ENCODE measurements around the gene PRR23B.

The PRR23B gene

GRCh38 chr3:139006051-139006716 lies 14.5 kb downstream of the PRR23B start, which contains the start of gene PRR23A:
Gene PRR23A (minus strand): TSS chr3:139006268. CDS start chr3:139006268, 0 bp downstream.
- intact Hi-C loops (cut with DNase I; ENCODE audit: low total_unique reads) = no loop called here
- Histone ChIP-seq H3K27ac (no peak within 1 kb of the TSS), H3K4me3 (no peak within 1 kb of the TSS), H3K9me3 (peaks cover 0 to 13% (median 7%) of the 10 kb centered on the region in 3 donors), H3K27me3 (no peaks in the 10 kb centered on the region), H3K4me1 (no peaks in the 10 kb centered on the region), H3K36me3 (no peaks in the 10 kb centered on the region)
- no peak for DNase-seq
- TF ChIP-seq CTCF (IDR thresholded peaks at IDR 0.05) = no peak

GRCh38 chr3:139005356-139005993 lies 15.3 kb downstream of the PRR23B start:
- Histone ChIP-seq H3K4me1 (no peaks in the 10 kb centered on the region), H3K36me3 (no peaks in the 10 kb centered on the region), H3K27me3 (no peaks in the 10 kb centered on the region), H3K27ac (no peak overlapping the region), H3K4me3 (no peak overlapping the region), H3K9me3 (peaks cover 0 to 13% (median 7%) of the 10 kb centered on the region in 3 donors)
- intact Hi-C loops (cut with DNase I; ENCODE audit: low total_unique reads) = no loop called here
- DNase-seq = no peak
- TF ChIP-seq CTCF (IDR thresholded peaks at IDR 0.05) = no peak

DNA sequence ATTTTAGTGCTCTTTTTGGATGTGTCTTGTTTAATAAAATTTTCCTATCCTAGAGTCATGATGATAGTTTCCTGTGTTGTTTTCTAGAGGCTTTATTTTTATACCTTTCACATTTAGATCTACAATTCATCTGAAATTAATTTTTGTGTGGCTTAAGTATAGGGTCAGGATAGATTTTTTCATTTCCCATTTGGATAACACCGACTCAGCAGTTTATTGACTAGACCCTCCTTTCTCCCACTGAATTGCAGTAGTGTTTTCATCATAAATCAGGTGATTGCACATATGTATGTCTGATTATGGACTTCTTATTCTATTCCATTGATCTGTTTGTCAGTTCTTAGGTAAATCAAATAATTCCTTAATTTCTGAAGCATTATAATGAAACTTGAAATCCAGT lies 25.0 kb downstream of the PRR23B start:
- no peak overlapping the region for H3K4me3 ChIP-seq
- no peaks in the 10 kb centered on the region for H3K4me1 ChIP-seq
- no peak for TF ChIP-seq CTCF (IDR thresholded peaks at IDR 0.05)
- no peak for DNase-seq
- intact Hi-C loops (cut with DNase I; ENCODE audit: low total_unique reads) = no loop called here
- no peaks in the 10 kb centered on the region for H3K27me3 ChIP-seq
- no peaks in the 10 kb centered on the region for H3K9me3 ChIP-seq
- no peaks in the 10 kb centered on the region for H3K36me3 ChIP-seq
- H3K27ac ChIP-seq = no peak overlapping the region

- TF ChIP-seq CTCF (IDR thresholded peaks at IDR 0.05) = no peak
- Histone ChIP-seq H3K4me3 (no peak overlapping the region), H3K36me3 (no peaks in the 10 kb centered on the region), H3K4me1 (no peaks in the 10 kb centered on the region), H3K27ac (no peak overlapping the region), H3K27me3 (no peaks in the 10 kb centered on the region), H3K9me3 (no peaks in the 10 kb centered on the region)
- no peak for DNase-seq
- intact Hi-C loops (cut with DNase I; ENCODE audit: low total_unique reads) = no loop called here
These were observed 33.5 kb downstream of the PRR23B start for GRCh38 chr3:138987181-138987580.

- DNase-seq = no peak
- Histone ChIP-seq H3K9me3 (no peaks in the 10 kb centered on the region), H3K27ac (no peak overlapping the region), H3K27me3 (no peaks in the 10 kb centered on the region), H3K4me1 (no peaks in the 10 kb centered on the region), H3K36me3 (no peaks in the 10 kb centered on the region), H3K4me3 (no peak overlapping the region)
- intact Hi-C loops (cut with DNase I; ENCODE audit: low total_unique reads) = no loop called here
- TF ChIP-seq CTCF (IDR thresholded peaks at IDR 0.05) = no peak
These were observed 34.8 kb downstream of the PRR23B start for GRCh38 chr3:138985932-138986331.
